Stimulated activated CD4-positive, alpha-beta T cell treated with anti-CD3 and anti-CD28 coated beads, Interleukin-12 subunit alpha, Interleukin-12 subunit beta, amount 100 ng/mL, for 24 hours (primary cell): ENCODE data around the gene RASL12.
"Not testable (repeated sequence)": the region's sequence is repeated elsewhere in the genome, so short reads cannot be mapped to it uniquely, and the experiment has no call there.

Source experiments
- DNase-seq, 2 experiments: peaks; one replicate each; pipeline ENCODE4 v3.0.0-alpha.2; 2020; ENCODE audit warnings: low read depth in 2 of 2

Gene RASL12, protein sequence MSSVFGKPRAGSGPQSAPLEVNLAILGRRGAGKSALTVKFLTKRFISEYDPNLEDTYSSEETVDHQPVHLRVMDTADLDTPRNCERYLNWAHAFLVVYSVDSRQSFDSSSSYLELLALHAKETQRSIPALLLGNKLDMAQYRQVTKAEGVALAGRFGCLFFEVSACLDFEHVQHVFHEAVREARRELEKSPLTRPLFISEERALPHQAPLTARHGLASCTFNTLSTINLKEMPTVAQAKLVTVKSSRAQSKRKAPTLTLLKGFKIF

DNA sequence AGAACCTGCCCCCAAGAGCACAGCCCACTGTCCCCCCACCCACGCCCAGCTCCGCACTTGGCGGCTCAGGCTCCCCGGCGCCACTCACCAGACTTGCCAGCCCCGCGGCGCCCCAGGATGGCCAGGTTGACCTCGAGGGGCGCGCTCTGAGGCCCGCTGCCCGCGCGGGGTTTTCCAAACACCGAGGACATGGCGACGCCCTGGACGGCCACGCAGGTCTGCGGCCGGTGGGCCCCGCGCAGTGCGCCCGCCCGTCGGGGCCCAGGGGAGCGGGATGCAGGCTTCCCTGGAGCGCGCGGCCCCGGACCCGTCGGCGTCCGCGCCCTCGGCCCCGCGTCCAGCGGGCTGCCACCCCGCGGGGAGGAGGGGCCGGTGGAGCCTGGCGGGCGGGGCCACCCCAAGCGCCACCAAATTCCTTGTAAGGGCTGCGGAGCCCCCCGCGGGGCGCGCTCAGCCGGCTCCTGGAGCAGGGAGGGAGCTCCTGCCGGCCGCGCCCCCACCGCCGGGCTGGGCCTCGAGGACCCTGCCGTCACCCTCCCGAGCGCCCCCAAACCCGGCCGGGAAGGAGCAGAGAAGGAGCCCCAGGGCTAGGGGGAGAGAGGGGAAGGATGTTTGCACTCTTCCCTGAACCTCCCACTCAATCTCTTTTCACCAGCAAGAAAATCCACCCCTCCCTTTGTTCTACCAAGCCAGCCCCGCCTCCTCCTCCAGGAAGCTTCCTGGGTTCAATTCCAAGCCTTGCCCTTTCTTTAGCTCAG lies at the start of gene RASL12:
RASL12 (minus strand) TSS at position 347 of the 758 bp plus-strand sequence; CDS start at position 191, 156 bp downstream.
- DNase-seq: no peak

DNA sequence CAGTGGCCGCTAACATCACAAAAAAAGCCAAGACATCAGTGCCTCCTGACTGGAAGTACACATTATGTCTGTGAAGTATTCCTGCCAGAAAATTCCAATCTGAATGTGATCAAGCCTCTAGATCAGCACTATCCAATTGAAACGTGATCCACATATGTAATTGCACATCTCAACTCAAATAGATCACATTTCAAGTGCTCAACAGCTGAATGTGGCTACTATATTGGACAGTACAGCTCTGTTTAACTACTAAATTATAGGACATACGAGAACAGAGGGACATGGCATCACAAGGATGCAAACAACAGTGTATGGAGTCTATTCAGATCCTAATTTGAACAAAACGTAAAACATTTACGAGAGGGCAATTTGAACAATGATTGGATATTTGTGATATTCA lies 47.8 kb upstream of the RASL12 start:
- DNase-seq: no peak

DNA sequence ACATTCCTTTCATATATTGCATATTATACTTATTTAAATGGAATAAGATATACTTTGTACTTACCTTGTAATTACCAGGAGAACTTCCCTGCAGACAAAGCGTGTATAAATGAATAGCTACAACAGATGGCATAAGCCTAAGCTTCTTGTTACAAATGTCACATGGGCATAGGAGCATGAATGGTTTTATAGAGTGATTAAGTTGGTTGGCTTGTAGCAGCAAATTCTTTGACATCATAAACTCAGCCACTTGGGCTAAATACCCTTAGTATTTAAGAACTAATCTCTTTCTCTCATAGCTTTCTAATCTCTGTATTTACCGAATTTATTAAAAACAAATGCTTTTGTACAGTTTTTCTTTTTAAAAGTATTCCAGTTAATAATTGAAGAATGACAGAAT lies 47.3 kb upstream of the RASL12 start, which contains the start of gene UBAP1L:
UBAP1L (minus strand) TSS at position 115 of the 400 bp plus-strand sequence. CDS start 8,985 bp downstream, outside the sequence.
- no peak for DNase-seq

DNA sequence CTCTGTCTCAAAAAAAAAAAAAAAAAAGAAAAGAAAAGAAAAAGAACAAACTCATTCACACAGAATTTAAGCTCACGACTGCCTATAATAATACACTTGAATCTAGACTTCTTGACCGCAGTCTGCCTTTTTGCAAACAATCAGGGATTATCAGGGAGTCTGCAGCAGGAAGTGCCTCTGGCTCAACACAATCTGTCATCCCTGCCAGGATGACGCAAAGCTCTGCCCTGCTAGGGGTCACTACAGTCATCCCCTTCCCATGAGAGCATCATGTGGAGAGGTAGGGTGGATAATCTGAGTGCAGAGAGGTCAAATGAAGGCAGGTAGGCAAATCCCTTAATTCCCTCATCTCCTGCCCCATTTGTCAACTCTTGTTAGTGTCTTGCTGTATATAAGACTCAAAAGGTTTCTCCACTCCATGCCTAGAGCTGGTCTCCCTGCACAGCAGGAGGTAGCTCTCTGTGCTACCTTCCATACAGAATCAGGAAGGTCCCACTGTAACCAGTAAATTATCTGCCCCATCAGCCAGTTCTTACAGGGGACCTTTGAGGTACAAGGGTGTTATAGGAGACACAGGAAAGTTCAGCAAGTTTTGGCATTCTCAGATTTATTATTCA lies 43.0 kb upstream of the RASL12 start:
- DNase-seq: no peak

DNA sequence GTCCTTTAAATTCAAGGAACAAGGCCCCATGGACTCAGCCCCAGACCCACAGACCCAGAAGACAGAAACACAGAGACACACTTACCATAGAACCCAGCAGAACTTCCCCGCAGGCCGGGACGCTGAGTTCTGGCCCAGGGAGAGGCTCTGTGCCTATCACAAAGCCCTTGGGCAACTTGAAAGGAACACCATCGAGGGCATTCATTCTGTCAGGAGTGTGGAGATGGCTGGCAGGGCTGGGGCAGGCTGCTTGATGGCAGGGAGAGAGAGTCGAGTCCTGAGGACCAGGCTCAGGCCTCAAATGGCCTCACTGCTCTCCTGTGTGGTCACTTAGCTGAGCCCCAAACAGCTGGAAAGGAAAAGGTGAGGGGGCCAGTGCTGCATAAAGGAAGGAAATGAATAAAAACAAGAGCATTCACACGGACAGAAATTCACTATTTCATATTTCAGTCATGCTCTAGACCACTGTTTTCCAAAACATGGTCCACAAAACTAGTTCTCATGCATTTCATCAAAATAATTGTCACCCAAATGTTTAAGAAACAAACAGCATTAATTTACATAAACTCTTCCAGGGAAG lies 38.3 kb upstream of the RASL12 start:
- no peak for DNase-seq

DNA sequence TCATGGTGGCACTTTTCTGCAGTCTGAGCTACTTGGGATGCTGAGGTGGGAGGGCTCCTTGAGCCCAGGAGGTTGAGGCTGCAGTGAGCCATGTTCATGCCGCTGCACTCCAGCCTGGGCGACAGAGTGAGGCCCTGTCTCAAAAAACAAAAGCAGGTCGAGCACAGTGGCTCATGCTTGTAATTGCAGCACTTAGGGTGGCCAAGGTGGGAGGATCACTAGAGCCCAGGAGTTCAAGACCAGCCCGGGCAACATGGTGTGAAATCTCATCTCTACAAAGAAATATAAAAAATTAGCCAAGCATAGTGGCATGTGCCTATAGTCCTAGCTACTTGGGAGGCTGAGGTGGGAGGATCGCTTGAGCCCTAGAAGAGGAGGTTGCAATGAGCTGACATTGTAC lies 37.2 kb upstream of the RASL12 start:
- no peak for DNase-seq

DNA sequence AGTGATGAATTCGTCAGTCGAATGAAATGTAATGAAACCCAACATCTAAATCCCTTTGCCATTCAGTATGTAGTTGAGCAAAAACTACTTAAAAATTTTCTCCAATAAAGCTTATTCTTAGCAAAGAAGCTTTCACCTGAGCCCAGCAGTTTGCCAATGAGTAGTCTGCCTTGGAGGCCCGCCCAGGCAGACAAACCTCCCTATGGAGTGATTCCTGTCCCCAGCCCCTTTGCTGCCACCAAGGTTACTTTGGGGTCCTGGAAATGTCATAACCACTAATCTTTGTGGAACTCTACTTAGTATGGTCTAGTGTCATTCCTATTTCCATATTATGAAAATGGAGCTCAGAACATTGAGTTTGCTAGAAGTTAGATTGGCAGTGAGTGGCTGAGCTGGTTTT lies 35.1 kb upstream of the RASL12 start:
- DNase-seq: no peak

DNA sequence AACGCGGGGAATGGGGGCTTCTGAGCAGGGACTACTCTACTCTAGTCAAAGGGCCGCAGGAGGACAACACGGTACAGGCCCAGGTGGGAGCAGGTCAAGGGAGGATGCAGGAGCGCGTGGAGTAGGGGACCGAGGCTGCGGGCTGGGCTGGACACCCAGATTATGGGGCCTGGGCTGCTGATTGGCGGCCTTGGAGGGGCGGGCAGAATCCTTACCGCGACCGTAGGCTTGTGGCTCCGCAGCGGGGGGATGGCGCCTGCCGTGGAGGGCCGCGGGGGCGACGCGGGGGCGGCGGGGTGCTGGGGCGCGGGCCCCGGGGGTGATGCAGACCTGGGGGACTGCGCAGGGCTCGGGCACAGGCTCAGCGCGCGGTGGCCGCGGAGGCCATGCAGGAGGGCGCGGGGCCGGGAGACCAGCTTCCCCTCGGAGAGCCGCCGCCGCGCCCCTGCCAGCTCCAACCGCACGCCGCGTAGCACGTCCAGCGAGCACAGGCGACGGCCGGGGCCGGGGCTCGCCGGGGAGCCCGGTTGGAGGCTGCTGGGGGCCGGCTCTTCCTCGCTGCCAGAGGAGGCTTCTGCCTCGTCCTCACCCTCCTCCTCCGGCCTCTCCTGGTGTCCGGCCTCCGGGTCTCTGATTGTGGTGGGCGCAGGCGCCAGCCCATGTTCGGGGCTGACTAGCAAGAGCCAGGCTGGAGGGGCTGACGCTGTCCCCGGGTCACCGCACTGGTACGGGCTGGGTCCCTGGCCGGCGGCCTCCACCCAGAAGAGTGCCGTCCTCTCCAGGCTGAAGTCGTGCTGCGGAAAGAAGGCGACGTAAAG lies 34.3 kb upstream of the RASL12 start:
- no peak for DNase-seq

DNA sequence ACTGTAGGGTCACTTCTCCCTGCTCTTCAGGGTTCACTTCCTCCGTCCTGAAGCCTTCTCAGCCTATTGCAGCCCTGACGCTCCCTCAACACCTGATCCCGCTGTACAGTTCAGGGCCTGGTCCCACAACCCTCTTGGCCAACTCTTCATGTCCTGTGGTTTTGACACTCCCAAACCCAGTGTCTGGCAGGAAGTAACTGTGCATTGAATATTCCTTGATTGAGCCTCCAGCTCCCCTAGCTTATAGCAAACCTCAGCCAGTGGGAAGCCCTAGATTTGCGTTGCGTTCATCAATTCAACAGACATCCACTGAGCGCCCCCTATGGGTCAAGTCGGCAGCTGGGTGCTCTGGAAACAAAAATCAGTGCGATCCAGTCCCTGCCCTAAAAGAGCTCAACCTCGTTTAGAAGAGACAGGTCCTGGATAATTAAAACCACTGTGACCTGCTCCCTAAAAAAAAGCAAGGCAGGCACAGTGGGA lies 33.7 kb upstream of the RASL12 start:
- DNase-seq: peak in 1 of 2 experiments; percentile 46

DNA sequence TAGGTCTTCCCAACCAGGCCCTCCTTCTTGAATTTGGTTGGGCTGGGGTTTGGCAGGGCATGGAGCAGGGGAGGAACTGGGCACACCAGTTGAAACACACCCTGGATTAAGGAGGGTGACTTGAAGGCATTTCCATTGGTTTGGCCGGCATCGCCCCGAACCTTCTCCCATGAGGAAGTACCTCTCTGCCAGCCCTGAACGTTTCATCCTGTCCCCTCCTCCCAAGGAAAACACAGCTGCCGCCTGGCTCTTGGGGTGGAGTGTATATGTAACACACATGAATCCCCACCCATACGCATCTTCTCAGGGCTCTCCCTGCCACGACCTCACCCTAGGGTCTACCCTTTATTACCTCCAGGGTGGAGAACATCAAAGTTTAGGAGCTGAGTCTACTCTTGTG lies 32.7 kb upstream of the RASL12 start:
- no peak for DNase-seq

DNA sequence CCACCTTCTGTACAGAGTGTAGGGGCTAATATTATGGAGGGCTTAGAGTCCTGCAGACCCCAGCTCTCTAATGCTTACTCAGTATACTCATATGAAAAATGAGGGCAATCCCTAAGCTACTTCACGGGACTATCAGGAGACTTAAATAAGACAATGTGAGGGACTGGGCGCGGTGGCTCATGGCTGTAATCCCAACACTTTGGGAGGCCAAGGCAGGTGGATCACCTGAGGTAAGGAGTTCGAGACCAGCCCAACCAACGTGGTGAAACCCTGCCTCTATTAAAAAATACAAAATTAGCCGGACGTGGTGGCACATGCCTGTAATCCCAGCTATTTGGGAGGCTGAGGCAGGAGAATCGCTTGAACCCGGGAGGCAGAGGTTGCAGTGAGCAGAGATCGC lies 32.0 kb upstream of the RASL12 start:
- DNase-seq: not testable (repeated sequence)

DNA sequence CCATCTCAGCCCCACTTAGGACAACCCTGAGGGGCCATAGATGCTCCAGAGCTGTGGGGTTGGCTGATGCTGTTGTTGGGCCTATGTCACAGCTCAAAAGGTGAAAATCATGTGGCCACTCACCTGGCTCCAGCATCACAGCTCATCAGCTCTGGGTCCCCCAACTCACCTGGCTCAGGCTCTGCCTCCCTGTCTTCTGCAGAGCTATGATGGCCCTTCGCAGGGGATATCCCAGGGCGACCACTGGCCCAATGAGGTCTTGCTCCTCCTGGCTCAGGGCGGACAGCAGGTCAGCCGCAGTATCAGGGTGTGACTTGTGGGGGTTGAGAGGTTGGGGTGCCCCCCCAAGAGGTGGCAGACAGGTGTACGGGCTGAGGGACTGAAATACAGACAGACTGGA lies 31.5 kb upstream of the RASL12 start:
- no peak for DNase-seq

DNA sequence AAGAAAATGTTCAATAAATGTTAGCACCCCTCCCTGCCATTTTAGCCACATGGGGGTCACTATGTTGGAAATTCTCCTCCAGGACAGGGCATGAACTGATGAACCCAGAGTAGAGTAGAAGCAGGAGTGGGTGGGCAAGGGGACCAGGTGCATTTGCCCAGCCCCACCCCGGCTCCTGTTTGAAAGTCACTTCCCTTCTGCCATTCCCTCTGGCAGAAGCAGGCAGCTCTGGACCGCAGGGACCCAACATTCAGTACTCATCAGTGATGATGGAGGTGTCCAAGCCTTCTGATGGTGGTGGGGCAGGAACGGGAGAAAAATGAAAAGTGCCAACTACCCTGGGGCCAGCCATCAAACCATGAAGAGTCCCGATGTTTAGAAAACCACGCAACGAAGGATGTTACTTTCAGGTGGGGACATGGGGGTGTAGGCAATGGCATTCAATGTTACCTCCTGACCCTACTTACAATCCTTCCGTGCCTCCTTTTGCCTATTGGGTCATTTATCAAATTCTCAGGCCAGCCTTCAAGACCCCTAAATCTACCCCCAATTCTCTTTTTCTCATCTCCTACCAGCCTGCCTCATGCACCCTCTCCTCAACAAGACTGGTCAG lies 30.0 kb upstream of the RASL12 start:
- DNase-seq: no peak

DNA sequence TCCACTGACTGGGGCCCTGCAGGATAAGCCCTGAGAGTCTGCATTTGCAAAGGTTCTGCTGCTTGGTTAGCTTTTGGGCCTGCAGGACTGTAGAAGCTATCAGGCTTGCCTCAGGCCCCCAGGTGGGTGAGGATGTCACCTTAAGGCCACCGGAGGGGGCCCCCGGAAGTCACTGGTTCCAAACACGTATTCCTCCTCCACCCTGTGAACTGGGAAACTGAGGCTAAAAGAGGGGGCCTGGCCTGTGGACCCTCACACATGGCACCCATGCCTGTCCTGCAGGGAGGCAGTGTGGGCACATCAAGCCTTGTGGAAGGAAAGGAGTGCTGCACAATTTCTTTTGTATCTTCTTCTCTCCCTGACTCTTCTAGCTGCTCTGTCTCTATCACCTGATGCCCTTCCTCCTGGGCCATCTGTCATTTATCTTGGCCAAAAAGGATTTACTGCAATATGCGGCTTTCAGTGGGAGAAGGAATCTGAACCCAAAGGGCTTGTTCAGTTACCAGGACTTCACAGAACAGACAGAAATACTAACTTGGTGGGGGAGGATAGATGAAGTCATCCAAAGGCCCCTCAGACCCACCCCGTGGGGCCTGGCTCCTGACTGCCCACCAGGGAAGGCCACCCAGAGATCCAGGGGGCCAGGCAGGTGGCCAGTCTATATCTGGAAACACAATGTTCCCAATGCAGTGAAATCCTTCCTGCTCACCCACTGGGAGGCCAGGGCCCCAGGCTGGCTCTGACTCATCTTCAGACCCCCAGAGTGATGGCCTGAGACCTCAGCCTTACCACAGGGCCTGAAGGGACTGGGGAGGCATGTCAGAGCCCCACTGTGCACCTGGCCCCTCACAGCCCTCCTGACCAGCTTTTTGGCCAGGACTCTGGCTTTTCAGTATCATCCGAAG lies 28.9 kb upstream of the RASL12 start:
- no peak for DNase-seq

DNA sequence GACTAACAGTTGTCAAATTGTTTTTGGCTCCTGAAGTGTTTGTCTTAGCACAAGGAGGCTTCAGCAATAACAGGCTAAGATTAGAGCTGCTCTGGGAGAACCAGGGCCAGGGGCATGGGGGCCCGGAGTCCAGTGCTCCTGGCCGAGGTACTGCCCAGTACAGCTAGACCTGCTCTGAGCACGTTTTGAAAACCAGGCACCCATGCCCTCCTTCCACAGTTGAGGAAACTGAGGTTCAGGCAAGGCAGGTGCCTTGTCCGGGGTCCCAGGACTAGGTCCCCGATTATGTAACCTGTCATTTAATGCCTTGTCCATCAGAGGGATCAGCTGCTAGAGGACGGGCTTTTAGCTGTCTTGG lies 27.9 kb upstream of the RASL12 start:
- DNase-seq: no peak

DNA sequence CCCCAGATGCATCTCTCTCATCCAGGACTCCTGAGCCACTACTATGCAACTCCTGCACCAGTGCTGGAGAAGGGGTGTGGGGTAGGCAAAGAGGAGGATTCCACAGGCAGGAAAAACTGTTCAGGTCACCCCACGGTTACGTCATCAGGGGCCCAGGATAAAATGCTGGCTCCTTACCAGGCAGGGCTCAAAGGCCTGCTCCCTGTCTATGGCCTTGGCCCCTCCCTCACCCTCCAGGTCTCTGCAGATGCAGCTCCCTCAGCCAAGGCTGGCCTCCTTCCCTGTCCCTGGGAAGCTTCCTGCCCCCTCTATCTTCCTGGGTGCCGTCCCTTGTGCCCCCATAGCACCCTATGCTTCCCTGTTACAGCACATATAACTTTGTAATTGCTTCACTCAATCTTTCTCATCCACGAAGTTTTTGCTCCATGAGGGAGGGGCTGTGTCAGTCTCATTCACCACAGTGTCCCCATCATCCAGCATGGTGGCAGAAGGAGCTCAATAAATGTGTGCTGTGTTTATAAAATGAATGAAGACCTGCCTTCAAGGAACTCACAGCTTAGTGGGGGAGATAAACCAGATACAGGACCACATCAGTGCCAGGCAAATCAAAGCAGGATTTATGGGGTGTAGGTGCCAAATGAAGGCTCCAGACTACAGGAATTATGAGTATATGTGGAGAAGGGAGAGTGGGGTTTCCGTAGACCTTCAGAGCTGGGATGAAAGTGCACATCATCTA lies 27.4 kb upstream of the RASL12 start:
- DNase-seq: no peak

DNA sequence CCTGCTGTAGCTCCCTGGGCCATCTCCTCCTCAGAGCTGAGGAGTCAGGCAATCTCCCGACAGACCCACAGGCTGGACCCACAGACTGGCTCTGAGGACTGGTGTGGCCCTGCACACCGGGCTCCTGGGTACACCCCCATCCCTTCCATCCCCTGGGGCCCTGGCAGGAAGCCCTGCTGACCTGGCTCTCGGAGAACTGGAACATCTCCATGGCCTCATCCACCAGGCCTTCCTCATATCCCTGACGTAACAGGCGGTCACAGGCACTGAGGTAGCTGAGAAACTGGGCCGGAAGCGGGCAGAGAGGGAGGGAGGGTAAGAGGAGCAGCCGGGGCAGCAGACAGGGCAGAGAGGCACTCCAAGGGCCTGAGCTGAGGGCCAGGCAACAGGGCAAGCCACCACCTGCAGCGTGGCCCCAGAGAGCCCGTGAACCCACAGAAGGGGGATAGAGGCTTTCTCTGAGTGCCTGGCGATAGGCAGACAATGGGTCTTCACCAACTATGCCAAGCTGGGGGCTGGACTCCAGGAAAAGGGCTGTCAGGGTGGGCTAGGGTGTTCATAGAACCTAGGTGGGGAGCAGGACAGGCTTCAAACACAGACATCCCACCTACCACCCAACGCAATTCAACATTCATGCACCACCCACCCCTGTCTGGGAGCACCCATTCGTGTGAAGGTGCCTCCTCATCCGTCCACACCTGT lies 26.7 kb upstream of the RASL12 start:
- DNase-seq: no peak

DNA sequence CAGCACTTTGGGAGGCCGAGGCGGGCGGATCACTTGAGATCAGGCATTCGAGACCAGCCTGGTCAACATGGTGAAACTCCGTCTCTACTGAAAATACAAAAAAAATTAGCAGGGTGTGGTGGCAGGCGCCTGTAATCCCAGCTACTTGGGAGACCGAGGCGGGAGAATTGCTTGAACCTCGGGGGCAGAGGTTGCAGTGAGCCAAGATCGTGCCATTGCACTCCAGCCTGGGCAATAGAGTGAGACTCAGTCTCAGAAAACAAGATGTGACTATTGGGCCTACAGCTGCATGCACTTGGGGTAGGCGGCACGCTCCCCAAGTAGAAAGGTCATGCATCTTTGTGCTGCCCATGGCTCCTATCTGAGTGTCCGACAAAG lies 26.0 kb upstream of the RASL12 start:
- DNase-seq: not testable (repeated sequence)
